ENCODE data around the gene ANO10.

The ANO10 gene

DNA sequence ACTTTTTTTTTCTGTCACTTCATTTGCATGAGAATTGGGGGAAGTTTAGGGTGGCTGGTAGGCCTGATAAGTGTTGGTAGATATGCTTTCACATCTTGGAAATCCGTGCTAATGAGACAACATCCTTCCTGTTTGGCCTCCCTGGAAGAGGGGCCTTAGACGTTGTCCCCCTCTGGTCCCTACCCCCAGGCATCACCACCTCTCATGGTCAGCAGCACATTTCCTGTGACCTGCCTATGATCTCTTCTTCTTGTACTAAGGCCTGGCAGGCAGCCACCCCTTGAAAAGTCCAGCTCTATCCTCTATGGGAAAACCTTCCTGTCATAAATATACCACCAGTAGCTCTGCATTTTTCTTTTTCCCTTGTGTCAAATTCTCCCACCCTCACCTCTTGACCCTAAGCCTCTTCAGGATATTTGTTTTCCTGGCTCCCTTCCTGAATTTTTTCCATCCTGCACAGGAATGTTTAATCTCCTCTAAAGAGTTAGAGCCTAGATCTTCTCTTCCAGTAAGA, 227.7 kb downstream of the ANO10 start:
- Histone ChIP-seq H3K36me3 (ENCODE audit: insufficient read depth, low read length) (no peaks in the 10 kb centered on the region), H3K4me2 (ENCODE audit: insufficient read depth, low read length) (no peak overlapping the region), H2AFZ (ENCODE audit: low read depth, low read length) (no peak overlapping the region), H3K4me1 (ENCODE audit: insufficient read depth, low read length) (no peaks in the 10 kb centered on the region), H3K27ac (ENCODE audit: low read length) (no peak overlapping the region), H3K27me3 (ENCODE audit: insufficient read depth, low read length, poor library complexity) (no peaks in the 10 kb centered on the region), H3K9ac (ENCODE audit: low read depth, low read length) (no peak overlapping the region), H3K4me3 (ENCODE audit: low read depth in 1 of 2, low read length in 2 of 2) (no peak overlapping the region), H3K79me2 (ENCODE audit: insufficient read depth, low read length) (no peaks in the 10 kb centered on the region), H4K20me1 (ENCODE audit: insufficient read depth, low read length) (no peaks in the 10 kb centered on the region), H3K9me3 (ENCODE audit: insufficient read depth, low read length, severe bottlenecking) (no peaks in the 10 kb centered on the region)
- TF ChIP-seq EZH2 (IDR thresholded peaks at IDR 0.05; ENCODE audit: borderline replicate concordance, low read depth, low read length, severe bottlenecking) = no peak
- TF ChIP-seq, protein P1, sequence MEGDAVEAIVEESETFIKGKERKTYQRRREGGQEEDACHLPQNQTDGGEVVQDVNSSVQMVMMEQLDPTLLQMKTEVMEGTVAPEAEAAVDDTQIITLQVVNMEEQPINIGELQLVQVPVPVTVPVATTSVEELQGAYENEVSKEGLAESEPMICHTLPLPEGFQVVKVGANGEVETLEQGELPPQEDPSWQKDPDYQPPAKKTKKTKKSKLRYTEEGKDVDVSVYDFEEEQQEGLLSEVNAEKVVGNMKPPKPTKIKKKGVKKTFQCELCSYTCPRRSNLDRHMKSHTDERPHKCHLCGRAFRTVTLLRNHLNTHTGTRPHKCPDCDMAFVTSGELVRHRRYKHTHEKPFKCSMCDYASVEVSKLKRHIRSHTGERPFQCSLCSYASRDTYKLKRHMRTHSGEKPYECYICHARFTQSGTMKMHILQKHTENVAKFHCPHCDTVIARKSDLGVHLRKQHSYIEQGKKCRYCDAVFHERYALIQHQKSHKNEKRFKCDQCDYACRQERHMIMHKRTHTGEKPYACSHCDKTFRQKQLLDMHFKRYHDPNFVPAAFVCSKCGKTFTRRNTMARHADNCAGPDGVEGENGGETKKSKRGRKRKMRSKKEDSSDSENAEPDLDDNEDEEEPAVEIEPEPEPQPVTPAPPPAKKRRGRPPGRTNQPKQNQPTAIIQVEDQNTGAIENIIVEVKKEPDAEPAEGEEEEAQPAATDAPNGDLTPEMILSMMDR (IDR thresholded peaks at IDR 0.05; ENCODE audit: borderline replicate concordance, extremely low read depth, low read length, poor library complexity, severe bottlenecking) = no peak
- DNase-seq = no peak
- no peak for ATAC-seq (ENCODE audit: insufficient read depth, low read depth)

DNA sequence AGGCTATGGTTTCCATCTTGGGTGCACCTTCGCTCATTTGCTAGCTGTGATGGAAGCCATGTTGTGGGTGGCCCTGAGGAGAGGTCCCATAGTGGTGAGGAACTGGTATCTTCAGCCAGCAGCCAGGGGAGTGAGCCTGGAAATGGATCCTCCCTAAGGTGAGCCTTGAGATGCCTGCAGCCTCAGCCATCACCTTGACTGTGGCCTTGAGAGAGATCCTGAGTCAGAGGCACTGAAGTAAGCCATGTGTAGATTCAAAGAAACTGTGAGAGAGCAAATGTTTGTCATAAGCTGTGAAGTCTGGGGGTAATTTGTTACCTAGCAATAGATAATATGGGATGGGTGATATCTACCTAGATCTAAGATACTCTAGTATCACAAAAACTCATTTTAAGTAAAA, 230.2 kb downstream of the ANO10 start:
- Histone ChIP-seq H2AFZ (ENCODE audit: low read depth, low read length) (no peak overlapping the region), H4K20me1 (ENCODE audit: insufficient read depth, low read length) (no peaks in the 10 kb centered on the region), H3K4me2 (ENCODE audit: insufficient read depth, low read length) (no peak overlapping the region), H3K9ac (ENCODE audit: low read depth, low read length) (no peak overlapping the region), H3K9me3 (ENCODE audit: insufficient read depth, low read length, severe bottlenecking) (no peaks in the 10 kb centered on the region), H3K4me3 (ENCODE audit: low read depth in 1 of 2, low read length in 2 of 2) (no peak overlapping the region), H3K4me1 (ENCODE audit: insufficient read depth, low read length) (no peaks in the 10 kb centered on the region), H3K27ac (ENCODE audit: low read length) (no peak overlapping the region), H3K79me2 (ENCODE audit: insufficient read depth, low read length) (no peaks in the 10 kb centered on the region), H3K36me3 (ENCODE audit: insufficient read depth, low read length) (no peaks in the 10 kb centered on the region), H3K27me3 (ENCODE audit: insufficient read depth, low read length, poor library complexity) (no peaks in the 10 kb centered on the region)
- no peak for DNase-seq
- TF ChIP-seq, protein P1 (IDR thresholded peaks at IDR 0.05; ENCODE audit: borderline replicate concordance, extremely low read depth, low read length, poor library complexity, severe bottlenecking) = no peak
- no peak for TF ChIP-seq EZH2 (IDR thresholded peaks at IDR 0.05; ENCODE audit: borderline replicate concordance, low read depth, low read length, severe bottlenecking)
- ATAC-seq (ENCODE audit: insufficient read depth, low read depth) = no peak

DNA sequence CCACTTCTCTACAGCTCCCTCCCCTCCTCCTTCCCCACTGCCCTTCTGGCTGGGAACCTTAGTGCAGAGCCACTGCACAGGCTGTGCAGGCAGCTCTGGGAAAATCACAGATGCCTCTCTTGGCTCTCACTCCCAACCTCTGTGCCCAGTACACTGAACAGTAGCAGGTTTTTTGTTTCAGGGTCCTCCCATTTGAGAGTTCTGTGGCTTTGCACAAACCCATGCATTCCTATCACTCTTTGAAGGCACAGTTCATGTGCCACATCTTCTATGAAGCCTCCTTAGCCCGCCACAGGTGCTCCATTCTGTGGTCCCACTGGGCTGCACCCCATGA, 231.6 kb downstream of the ANO10 start:
- H3K9me3 ChIP-seq (ENCODE audit: insufficient read depth, low read length, severe bottlenecking) = no peaks in the 10 kb centered on the region
- no peaks in the 10 kb centered on the region for H3K4me1 ChIP-seq (ENCODE audit: insufficient read depth, low read length)
- no peak overlapping the region for H3K4me2 ChIP-seq (ENCODE audit: insufficient read depth, low read length)
- H2AFZ ChIP-seq (ENCODE audit: low read depth, low read length) = no peak overlapping the region
- no peak for DNase-seq
- no peaks in the 10 kb centered on the region for H3K27me3 ChIP-seq (ENCODE audit: insufficient read depth, low read length, poor library complexity)
- H3K79me2 ChIP-seq (ENCODE audit: insufficient read depth, low read length) = no peaks in the 10 kb centered on the region
- no peak for TF ChIP-seq EZH2 (IDR thresholded peaks at IDR 0.05; ENCODE audit: borderline replicate concordance, low read depth, low read length, severe bottlenecking)
- TF ChIP-seq, protein P1 (IDR thresholded peaks at IDR 0.05; ENCODE audit: borderline replicate concordance, extremely low read depth, low read length, poor library complexity, severe bottlenecking) = no peak
- no peak for ATAC-seq (ENCODE audit: insufficient read depth, low read depth)
- H3K36me3 ChIP-seq (ENCODE audit: insufficient read depth, low read length) = no peaks in the 10 kb centered on the region
- H3K9ac ChIP-seq (ENCODE audit: low read depth, low read length) = no peak overlapping the region
- H3K27ac ChIP-seq (ENCODE audit: low read length) = no peak overlapping the region
- no peak overlapping the region for H3K4me3 ChIP-seq (ENCODE audit: low read depth in 1 of 2, low read length in 2 of 2)
- no peaks in the 10 kb centered on the region for H4K20me1 ChIP-seq (ENCODE audit: insufficient read depth, low read length)

Measured in DND-41 (cell line).